GM18873 (cell line): Measurements from ENCODE around the gene DYNLT3.

ENCODE experiments used
- ATAC-seq: cut with Tn5 transposase; IDR thresholded peaks from one replicate; pipeline ENCODE4 v1.9.1; 2021; ENCODE audit warnings: mild to moderate bottlenecking, moderate library complexity, moderate number of reproducible peaks; ENCODE audit not compliant: unreplicated experiment, low FRiP score

The DYNLT3 gene, protein sequence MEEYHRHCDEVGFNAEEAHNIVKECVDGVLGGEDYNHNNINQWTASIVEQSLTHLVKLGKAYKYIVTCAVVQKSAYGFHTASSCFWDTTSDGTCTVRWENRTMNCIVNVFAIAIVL

DNA sequence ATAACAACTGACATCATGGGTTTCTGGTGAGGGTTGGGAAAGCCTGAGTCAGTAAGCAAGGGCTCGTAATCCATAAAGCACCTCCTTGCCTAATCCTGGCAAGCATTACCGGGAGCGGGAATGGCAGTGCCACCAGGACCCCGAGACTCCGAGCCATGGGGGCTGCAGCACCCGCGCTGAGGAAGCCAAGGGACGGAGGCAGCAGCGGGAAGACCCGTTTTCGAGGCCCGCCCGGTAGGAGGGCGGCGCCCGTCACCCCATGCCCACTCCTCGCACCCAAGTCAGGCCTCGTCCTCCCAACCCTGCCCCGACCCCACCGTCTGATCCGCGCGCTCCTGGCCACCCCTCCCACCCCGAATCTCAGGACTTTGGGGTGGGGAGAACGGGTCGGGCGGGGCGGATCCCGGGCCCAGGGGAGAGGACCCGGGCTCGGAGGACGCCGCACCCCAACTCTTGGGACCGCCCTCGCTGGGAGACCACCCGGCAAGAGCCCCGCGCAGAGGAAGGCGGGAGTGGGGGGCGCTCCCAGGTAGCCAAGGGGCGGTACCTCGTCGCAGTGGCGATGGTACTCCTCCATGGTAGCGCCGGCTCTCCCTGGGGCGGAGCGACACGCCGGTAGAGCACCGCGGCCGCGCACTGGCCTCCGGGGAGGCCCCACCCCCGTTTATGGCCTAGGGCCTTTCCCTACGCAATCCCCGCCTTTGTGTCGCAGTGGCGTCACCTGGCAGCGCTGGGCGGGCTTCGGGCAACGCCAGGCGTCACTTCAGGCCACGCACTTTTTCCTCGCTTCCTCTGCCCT is at the start of gene DYNLT3:
TSS of gene DYNLT3 (minus strand) at position 638 of the 799 bp plus-strand sequence. CDS start at position 577, 61 bp downstream.
- ATAC-seq: peak; percentile 89

DNA sequence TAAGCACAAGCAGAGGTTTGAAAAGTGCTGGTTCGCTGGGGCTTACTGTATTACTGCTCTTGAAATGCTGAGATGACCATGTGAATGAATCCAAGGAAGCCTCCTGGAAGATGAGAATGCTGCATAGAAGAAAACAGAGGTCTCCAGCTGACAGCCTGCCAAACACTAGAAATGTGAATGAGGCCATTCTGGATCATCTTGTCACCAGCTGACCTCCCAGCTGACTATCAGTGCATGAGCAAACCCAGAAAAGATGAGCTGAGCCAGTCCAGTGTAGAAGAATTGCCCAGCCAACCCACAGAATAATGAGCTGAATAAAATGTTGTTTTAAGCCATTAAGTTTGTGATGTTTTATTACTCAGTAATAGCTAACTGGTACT is 49.1 kb upstream of the DYNLT3 start:
- ATAC-seq: no peak

DNA sequence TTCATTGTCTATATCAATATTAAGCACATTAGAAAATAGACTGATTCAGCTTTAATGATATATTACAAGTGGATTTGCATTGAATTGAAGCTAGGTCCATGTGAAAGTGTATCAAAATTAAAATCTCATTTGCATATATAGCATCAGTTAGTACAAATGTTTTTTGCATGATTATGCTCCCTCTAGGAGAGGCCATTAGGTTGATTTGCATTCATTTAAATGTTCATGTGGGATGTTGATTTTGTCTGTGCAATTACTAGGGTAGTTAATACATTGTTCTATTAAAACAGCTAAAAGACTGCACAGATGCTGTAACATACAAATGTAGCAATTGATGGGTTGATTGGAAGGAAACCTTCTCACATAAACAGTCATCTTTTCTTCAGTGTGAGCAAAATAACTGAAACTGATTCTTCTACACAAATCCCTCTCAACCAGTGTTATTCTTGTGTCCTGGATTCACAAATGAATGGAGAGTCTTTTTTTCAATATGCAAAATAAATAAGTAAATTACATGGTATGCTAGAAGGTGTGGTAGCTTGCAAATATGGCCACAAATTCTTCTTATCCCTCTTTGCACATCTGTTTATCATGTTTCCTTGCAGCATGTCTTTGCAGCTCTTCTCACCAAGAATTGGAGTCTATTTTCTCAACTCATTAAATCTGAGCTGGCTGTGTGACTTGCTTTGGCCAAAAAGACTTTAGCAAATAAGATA is 48.6 kb upstream of the DYNLT3 start:
- ATAC-seq: no peak

DNA sequence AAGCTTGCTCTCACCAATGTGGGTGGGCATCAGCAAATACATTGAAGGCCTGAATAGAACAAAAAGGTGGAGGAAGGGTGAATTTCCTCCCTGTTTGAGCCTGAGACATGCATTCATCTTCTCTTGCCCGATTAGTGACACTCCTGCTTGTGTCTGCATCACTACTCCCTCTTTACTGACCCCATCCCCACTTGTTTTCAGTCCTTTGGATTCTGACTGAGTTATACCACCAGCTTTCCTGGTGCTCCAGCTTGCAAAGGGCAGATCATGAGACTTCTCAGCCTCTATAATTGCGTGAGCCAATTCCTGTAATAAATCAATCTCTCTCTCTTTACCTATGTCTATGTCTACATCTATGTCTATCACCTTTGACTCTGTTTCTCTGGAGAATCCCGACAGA is 47.4 kb upstream of the DYNLT3 start:
- no peak for ATAC-seq

DNA sequence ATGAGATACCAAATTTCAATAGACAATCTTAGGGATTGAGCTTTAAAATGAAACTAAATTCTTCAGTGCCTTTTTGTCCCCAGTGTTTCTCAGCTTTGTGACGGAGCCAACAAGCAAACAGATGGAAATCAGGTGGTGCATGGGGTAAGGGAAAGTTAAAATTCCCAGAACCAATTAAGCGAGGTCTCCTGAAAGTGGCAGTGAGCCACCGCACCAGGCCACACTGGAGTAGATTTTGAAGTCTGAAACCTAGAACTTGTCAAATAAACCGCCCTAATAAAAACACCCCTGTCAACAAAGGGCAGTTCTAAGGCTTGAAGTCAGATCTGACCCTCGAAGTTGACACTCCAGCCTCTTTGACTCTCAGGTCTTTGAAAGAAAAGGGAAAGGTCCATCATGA is 40.6 kb upstream of the DYNLT3 start:
- no peak for ATAC-seq

DNA sequence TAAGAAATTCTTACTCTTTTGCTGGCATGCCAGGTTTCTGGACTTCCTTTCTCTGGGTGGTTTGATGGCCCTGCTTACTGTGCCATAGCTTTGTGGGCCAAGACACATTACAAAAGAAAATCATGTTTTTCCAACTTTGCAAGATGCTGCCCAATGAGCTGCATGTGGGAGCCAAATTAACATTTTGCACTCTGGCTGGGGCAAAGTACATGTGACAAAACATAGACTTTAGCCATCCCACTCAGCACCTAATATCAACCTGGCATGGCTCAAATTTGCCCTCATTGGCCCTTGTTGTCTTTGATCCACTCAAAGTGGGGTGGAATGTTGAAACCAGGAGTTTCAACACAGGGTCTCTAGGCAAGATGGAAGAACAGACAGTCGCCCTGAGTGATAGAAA is 40.0 kb upstream of the DYNLT3 start:
- no peak for ATAC-seq

DNA sequence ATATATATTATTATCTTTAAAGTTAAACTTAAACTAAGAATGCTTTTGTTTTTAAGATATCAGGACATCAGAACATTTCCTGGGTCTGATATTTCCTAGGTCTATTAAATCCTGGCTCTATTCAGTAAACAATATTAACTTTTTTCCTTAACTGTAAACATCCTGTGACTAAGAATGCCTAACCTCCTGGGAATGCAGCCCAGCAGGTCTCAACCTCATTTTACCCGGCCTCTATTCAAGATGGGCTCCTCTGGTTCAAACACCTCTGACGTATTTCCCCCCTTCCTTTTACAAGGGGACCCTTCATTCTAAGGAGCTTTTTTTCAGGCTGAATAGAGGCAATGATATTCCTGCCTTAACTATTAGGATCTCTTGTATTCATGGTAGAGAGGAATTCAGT is 35.8 kb upstream of the DYNLT3 start:
- ATAC-seq: no peak

DNA sequence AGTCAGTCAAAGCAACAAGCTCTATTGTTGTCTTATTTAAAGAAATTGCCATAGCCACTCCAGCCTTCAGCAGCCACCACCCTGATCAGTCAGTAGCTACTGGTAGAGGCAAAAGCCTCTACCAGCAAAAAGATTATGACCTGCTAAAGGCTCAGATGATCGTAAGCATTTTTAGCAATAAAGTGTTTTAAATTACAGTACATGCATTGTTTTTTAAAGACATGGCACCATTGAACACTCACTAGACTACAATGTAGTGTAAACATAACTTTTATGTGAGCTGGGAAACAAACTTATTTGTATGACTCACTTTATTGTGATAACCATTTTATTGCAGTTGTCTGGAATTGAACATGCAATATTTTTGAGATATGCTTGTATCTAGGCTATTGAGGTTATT is 32.3 kb upstream of the DYNLT3 start:
- no peak for ATAC-seq

DNA sequence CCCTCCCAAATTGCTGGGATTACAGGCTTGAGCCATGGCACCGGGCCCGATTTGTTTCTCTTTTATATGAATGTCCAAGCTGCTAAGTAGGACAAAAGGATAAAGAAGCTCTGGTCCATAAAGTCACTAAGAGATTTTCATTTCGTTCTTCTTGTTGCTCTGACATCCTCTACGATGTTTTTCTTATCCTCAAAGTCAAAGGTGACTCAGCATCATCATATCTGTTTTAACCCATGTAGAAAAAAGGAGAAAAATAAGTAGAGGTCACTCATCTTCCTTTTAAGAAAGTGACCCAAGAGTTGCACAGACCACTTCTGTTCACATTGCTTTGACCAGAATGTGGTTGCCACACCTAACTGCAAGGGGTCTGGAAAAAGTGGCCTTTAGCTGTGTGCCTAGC is 29.3 kb upstream of the DYNLT3 start:
- ATAC-seq: no peak

DNA sequence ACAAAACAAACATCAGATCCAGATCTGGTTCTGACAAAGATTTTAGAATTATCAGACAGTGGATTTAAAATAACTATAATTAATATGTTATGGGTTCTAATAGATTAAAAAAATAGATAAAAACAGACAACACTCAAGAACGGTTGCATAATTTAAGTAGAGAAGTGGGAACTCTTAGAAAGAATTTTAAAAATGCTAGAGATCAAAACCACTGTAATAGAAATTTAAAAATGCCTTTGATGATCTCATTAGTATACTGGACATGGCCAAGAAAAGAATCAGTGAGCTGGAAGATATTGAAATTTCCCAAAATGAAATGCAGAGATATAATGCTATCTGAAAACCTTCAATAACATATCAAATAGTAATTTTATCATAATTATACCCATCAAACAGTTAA is 28.3 kb upstream of the DYNLT3 start:
- no peak for ATAC-seq

DNA sequence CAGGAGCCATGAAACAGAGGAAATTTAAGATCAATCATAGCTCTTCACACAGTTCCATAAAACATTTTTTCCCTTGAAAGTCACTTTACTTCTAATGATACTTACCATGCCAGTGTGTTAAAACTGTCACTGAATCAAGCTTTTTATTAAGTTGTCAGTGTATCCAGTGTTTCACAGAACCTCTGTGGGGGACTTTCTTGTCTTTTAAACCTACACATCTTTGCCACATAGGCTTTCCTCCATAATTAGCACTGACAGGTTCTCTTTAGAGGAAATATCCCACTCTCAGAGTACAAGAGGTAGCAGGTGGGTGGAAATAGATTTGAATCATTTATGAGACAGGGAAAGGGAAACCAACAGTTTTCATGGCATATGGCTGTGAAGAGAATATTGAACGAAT is 25.8 kb upstream of the DYNLT3 start:
- ATAC-seq: no peak

DNA sequence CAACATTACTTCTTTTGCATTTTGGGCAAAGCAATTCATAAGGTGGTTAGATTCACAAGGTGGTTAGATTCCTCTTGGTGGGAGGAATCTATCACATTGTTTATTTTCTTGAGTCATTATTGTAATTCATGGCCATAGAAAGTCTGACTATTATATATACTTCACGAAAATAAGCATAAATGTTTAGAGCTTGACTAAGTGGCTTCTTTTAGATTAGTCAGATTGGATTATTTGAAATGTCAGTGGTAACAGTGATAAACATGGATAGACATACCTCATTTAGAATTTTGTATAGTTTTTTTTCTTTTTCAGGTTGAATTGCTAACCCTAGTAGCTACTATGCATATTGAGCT is 24.9 kb upstream of the DYNLT3 start:
- ATAC-seq: no peak

DNA sequence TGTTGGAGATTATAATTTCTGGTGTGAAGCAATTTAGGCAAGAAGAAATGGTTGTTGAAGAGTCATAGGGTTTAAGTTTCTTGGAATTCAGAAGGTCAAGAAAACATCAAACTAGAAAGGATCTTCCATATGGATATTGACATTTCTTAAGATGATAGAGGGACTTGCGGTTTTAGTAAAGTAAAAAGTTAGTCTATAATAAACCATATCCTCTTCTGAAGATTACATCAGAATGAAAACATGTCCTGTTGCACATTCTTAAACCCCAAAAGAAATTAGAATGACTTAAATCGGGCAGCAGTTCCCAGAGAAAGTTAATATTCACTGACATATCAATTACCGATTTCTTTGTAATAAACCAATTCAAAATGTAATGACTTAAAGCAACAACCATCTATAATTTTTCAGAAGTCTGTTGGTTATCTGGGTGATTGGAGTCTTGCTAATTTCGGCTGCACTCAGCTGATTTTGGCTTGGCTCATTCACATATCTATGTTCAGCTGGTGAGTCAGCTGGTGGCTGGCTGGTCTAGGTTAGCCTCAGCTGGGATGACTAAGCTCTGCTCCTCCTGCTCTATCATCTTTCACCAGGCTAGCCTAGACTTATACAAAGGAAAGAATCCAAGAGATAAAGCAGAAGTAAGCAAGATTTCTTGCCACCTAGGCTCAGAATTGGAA is 24.4 kb upstream of the DYNLT3 start:
- ATAC-seq: no peak

DNA sequence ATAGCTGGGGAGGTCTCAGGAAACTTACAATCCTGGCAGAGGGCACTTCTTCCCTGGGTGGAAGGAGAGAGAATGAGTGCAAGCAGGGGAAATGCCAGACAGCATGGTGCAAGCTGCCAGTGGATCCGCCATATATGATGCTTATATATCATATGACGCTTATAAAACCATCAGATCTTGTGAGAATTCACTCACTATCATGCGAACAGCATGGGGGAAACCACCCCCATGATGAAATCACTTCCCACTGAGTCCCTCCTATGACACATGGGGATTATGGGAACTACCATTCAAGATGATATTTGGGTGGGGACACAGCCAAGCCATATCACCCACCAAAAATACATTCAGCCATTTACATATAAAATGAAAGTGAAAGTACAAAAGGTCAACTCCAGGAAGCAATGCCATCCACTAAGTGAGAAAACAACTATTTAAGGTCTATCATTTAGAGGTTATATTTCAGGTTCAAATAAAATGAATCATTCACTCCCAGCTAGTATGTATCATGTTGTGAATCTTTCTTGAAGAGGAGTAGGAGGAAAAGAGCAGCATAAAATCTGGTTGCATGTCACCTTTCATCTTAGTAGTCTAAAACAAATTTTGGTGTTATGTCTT is 20.3 kb upstream of the DYNLT3 start:
- no peak for ATAC-seq

DNA sequence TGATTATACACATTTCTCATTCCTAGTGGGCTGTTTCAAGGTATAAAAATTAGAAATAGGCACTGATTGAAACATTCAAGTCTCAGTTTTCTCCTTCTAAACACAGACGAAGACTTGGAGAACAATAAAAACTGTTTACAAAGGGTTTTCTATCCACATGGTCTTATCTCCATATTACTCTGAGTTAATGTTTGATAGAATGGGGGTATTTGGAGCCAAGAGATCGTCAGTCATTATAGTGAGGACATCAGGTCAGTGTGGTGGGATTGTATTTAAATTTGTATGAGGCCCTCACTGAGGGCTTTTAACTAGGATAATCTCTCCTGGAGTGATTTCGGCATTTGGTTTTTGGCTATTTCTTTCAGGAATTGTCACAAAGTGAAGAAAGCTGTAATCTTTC is 16.4 kb upstream of the DYNLT3 start:
- ATAC-seq: no peak

DNA sequence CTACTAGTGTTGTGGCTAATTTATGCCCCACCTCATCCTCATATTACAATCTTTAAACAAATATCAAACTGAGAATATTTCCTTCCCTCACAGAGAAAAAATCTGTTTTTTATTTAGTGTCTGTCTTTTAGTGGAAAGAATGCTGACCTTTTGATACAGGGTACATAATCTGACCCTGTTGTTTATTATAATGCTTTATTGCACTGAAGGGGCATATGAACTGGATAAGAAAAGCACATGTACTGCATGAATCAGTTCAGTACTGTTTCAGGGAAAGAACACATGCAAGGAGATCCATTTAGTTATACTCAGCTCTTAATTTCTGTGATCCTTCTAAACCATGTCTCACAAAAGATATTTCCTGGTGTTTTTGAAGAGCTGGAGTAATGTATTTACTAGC is 15.5 kb upstream of the DYNLT3 start:
- no peak for ATAC-seq

DNA sequence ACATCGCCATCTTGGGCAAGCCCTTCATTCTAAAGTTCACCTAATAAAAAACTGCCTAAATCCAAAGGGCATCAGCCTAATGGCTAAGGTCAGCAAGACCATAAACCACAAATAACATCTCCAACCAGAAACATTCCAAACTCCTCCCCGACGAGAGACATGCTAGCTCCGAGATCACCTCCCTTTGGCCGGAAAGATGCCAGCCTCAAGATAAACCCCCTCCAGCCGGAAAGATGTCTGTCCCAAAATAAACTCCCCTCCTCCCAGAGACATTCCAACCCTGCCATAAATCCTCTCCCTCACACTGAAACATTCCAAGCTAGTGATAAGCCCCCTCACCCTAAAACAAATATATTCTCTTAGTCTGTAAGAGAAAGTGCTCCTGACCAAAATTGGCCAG is 13.3 kb upstream of the DYNLT3 start:
- ATAC-seq: no peak

DNA sequence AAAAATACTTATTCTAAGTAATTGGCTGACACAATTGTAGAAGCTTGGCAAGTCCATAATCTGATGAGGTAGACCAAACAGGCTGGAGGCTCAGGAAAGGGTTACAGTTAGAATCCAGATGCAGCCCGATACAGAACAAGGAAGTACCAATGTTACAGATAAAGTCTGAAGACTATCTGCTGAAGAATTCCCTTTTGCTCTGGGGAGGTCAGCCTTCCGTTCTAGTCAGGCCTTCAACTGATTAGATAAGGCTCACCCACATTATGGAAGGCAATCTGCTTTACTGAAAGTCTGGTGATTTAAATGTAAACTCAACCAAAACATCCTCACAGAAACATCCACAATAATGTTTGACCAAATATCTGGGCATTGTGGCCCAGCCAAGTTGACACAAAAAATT is 7.4 kb upstream of the DYNLT3 start:
- ATAC-seq: no peak

DNA sequence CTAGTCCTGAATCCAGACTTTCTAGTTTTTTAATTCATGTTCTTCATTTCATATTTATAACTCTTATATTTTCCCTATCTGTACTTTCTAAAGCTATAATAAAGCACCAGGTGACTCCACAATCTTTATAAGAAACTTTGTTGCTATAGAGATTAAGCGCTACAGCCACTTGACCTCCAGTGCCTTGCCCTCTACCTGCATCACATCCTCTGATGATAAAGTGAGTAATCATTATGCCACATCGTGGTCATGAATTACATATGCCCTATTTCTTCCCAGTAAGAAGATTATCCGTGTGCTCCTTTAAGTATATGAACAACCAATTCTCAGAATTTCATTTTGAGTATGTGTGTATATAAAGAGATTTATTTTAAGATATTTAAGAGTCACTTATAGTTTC is 6.8 kb upstream of the DYNLT3 start:
- no peak for ATAC-seq

DNA sequence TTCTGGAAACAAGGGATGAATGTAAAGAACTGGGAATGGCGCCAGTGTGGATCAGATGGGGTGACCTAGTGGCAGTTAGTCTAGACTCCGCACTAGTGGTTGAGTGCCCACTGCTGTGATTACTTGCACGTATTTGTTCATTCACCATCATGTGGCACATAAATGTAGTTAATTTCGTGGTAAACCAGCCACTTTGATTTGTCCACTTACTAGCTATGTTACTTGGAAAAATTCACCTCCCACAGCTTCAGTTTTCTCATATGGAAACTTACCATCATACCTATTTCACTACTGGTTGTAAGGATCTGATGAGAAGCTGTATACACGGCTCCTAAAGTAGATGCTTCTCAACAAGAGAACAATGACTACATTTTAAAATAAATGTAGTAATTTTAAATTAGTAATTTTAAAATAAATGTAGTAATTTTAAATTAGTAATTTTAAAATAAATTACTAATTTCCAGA is 394 bp upstream of the DYNLT3 start:
- ATAC-seq: no peak

DNA sequence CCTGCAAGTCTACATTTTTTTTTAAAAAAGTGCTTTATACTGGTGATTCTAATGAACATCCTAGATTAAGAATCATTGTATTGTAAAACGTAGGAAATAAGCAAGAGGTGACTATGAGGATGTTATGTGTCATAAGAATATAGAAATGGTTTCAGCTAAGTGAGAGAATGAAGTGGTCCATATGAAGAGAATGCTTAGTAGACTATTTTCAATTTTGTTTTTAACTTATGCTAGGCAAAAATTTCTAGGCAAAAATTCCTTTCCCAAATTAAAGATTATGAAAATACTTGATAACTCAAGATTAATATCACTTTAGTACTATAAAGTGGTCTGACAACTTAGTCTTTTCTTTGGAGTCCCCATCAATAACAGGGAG is 825 bp downstream of the DYNLT3 start:
- ATAC-seq: no peak
